Eye (tissue), 1 donor: ENCODE results near the gene VILL.

Experiments
- DNase-seq: peaks from one replicate; pipeline ENCODE4 v3.0.0-alpha.2; 2015

VILL gene

DNA sequence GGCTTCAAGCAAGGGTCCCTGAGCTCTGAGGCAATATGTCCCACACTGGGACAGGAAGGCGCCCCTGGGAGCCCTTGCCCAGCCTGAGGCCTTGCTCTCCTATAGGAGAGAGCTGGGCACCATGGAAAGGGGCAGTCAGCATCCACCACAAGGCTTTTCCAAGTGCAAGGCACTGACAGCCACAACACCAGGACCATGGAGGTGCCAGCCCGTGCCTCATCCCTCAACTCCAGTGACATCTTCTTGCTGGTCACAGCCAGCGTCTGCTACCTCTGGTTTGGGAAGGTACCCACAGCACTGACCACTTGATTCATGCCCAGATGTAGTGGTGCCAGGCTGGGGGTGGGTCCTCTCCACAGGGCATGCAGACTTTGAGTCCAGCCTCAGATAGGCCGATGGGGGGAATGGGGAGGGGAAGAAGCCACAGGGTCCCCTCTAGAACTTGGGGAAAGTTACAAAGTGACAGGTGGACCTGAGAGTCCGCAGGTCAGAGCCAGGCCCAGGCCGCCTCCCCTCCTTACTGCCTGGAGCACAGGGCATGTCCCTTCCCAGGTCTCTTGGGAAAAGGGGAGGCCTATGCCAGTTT, 11.8 kb downstream of the VILL start:
- DNase-seq: no peak

DNA sequence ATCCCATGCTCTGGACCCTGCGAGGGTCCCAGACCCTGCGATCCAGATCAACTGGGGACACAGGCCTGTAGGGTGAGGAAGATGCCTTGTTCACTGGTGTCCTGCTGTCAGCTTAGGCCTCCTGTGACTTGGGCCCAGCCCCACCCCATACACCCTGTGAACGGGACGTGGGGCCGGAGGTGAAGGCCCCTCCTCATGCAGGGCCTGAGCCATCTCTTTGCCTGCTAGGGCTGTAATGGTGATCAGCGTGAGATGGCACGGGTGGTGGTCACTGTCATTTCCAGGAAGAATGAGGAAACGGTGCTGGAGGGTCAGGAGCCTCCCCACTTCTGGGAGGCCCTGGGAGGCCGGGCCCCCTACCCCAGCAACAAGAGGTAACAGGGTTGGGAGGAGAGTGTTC, 12.4 kb downstream of the VILL start:
- no peak for DNase-seq

DNA sequence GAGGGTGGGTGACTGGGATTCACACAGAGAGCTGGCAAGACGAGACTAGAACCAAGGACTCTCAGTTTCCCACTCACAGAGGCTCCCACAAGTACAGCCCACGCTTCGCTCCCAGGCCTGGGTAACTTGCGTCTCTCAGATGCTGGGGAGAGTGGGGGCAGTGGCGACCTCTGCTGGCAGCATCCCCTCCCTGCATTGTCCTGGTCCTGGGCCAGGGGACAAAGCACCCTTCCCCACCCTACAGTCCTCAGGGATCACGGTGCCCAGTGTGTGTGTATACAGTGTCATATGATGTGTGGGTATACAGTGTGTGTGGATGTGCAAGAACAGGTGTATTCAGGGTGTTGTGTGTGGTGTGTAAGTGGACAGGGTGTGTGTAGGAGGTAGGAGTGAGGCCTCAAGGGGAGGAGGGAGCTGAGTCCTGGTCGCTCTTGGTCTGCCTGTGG, 12.8 kb downstream of the VILL start:
- DNase-seq: peak; percentile 88

DNA sequence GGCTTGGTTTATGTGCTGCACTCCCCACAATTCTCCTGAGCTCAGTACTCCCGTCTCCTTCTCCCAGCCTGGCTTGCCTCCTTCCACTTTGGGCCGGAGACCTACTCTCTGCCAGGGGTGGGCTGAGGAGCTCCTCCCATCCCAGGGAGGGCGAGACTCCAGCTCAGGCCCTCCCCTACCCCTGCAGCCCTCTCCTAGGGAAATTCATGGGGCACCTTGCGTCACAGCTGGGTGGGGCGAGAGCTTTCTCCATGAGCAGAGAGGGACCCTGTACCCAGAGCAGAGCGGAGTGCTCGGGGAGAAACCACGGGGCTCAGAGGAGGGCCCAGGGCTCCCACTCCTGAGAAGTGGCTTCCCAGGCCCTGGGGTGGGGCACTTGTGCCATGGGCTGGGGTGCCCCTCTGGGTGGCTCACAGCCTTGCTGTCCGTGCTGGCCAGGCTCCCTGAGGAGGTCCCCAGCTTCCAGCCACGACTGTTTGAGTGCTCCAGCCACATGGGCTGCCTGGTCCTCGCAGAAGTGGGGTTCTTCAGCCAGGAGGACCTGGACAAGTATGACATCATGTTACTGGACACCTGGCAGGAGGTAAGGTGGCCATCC, 13.3 kb downstream of the VILL start:
- DNase-seq: no peak

DNA sequence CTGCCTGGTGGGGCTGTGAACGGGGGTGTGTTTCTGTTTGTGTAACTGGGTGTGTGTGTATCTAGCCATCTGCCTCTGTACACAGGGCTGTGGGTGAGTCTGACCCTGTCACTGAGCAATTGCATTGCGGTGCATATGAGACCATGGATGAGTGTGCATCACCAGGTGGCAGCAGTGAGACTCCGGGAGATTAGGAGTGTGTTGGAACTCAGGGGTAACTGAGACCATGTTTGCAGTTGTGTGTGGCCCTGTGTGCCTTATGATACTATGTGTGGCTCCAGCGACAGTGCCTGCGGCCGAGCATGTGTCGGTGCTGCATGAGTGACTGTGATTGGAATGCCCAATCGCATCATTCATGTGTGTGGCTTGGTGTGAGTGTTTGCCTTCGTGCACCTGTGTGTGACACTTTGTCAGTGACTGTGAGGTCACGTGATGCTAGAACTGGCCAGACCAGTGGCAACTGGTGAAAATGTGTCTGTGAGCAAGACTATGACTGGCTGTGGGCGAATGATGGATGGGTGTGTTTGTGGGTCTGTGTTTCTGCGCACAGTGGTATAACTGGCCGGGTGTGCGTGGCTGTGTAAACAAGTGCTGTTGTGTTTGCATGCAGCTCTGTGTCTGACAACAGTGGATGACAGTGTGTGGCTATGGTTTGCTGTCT, 14.0 kb downstream of the VILL start:
- peak; percentile 89 for DNase-seq

DNA sequence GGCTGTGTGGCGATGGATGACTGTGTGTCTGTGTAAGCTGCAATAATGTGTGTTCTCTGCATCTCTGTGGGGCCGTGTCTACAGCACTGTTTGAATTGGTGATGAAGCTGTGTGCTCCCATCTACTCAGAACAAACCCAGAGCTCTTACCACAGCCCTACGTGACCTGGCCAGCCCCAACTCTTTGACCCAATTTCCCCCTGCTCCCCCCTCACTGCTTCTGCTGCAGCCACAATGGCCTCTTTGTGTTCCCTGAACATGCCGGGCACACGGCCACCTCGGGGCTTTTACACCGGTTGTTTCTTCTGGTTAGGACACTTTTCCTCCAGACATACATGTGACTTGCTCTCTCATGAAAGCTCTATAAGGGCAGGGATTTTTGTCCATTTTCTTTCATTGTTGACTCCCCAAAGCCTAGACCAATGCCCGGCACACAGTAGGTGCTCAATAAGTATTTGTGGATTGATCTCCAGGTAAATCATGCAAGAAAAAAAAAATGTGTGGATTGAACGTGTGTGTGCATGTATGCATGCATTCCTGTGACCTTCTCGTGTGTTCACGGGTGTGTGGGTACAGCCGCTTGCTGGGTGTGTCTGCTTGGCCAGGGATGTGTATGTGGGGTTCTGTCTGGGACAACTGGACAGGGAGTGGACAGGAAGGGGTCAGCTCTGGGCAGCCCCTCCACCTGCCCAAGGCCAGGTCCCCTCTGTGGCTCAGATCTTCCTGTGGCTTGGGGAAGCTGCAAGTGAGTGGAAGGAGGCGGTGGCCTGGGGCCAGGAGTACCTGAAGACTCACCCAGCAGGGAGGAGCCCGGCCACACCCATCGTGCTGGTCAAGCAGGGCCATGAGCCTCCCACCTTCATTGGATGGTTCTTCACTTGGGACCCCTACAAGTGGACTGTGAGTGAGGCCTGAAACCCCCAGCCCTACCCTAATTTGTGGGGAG, 14.8 kb downstream of the VILL start:
- peak; percentile 84 for DNase-seq

DNA sequence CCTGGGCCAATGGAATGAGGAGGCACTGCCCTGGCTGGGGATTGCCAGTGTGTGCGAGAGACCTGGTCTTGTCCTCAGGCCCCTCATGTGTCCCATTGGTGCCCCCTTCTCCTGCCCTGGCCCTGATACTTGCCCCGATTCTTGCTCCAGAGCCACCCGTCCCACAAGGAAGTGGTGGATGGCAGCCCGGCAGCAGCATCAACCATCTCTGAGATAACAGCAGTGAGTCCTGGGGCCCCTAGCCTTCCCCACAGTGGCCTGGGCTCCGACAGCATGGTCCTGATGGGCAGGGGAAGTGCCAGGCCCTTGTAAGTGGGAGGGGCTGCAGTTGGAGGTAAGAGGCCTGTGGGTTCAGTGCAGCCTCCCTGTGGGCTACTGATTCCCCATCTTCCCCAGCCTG, 15.4 kb downstream of the VILL start:
- DNase-seq: no peak

DNA sequence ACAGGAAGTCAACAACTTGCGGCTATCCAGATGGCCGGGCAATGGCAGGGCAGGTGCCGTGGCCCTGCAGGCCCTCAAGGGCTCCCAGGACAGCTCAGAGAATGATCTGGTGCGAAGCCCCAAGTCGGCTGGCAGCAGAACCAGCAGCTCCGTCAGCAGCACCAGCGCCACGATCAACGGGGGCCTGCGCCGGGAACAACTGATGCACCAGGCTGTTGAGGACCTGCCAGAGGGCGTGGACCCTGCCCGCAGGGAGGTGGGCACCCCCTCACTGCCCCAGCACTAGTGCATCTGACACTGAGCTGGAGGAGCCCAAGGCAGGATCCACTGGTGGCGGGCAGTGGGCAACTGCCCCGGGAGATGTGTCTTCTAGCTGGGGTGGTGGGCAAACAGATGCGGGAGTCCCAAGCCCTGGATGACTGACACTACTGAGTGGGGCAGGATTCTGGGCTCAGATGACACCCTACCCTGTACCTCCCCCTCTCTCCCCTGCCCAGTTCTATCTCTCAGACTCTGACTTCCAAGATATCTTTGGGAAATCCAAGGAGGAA, 15.9 kb downstream of the VILL start:
- DNase-seq: no peak

DNA sequence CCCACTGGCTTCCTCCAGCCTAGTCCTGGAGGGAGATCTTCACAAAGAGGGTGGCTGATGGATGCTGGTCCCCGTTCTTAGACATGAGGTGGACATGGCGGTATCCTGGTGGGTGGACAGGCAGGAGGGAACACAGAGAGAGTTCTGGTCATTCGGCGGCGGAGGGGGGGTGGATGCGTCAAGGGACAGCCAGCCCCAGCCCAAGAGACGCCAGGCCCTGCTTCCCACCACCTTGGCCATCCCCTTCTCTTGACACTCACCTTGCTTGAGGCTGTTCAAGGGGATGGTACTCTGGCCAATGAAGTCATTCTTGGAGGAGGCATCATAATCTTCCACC, 17.1 kb downstream of the VILL start:
- no peak for DNase-seq

DNA sequence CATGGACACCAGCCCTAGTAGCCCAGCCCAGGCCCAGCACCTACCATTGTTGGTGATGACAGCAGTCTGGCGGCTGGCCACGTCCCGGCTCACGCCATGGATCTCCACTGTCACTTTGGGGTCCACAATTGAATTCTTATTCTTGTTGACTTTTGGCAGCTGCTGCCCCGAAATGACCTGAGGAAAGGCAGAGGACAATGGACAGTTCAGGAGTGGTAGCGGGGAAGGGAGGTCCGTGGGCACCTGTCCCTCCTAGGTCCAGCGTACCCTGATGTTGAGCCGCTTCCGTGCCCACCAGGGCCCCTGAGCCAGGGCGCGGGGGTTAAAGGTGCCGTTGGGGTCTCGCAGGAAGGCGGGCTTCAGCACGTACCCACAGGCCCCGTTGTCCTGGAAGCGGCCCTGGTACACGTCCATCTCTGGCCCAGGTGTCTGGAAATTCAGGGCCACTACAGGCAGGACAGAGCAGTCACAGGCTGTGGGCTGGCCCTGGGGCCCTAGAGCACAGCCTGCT, 17.7 kb downstream of the VILL start:
- DNase-seq: no peak

DNA sequence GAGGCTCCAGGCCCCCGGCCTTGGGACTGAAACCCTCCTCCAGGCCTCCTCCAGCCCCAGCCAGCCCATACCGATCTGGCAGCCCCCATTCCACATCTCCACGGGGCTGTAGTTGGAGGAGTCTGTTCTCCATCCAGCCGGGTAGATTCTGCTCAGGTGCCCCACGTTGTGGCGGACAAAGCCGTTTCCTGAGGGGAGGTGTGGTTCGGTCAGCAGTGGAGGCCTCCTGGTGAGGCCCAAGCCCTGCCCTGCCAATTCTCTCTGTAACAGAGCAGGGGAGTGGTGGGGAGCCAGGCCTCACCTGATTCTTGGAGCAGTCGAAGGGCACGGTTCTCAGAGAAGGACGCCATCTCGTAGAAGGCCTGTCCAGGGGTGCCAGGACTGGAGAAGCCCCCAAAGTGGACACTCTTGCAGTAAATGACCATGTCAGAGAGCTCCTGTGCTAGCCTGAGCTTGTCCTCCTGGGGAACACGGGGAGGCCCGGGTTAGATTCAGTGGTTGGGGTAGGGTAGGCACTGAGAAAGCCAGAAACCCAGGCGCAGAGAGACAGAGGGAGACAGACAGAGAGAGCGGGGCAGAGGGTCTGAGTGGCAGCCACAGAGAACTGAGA, 18.5 kb downstream of the VILL start:
- DNase-seq: no peak

DNA sequence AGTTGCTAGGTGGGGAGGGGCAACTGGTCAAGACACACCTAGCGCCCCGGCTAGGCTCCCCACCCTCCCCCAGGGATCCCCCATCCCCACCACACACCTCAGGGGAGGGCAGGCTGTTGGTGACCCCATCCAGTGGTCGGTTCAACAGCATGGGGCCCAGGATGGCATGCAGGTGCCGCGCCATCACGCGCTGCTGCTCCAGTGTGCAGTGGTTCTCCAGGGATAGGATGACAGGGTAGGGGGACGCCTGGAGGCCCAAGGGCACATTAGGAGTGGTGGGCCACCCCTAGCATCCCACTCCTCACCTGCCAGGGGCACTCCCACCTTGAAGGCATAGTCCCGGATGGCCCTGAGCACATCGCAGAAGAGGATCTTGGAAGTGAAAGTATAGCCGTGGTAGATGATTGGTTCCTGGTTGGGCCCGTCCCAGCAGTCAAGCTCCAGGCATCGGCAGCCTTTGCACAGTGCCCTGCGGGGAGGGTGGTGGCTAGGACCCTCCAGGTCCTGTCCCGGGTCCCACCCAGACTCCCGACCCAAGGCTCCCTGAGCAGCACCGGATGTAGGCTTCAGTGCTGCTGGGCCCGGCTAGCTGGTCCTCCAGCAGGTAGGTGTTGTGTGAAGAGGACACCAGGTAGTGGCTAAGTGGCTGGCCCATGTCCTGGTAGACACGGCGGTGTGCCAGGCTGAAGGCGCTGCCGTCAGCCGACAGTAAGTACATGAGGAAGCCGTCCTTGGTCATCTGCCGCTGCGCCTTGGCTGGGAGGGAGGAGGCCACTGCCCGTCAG, 19.4 kb downstream of the VILL start:
- DNase-seq: no peak

DNA sequence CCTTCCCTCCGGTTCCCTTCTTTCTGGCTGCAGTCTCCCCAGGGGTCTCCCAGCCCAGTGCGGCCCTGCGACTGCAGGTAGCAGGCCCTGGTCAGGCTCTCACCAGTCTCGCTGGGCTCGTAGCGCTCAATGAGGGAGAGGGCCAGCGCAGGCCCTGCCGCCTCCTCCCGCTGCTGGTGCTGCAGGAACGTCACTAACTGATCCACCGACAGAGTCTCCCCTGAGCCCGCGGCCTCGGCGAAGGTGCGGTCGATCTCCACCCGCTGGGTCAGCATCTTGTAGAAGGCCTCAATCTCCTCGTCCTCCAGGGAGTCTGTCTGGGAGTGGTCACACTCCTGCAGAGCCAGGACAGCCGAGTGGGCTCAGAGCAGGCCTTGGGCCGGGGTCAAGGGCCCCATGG, 20.5 kb downstream of the VILL start:
- no peak for DNase-seq

DNA sequence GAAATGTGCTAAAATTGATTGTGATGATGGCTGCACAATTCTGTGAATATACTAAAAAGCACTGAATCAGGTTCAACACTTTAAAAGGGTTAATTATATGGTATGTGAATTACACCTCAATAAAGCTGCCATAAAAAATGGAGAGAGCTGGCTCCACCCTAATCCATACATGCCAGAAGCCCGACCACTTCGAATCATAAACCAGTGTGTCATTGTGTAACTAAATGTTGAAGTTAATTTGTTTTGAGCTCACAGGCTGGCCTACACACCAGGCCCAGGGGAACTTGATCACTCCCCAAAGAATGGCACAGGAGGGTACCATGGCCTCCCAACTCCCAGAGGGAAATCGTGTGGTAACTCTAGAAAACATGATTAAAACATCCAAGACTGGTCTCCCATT, 24.9 kb downstream of the VILL start:
- DNase-seq: no peak

DNA sequence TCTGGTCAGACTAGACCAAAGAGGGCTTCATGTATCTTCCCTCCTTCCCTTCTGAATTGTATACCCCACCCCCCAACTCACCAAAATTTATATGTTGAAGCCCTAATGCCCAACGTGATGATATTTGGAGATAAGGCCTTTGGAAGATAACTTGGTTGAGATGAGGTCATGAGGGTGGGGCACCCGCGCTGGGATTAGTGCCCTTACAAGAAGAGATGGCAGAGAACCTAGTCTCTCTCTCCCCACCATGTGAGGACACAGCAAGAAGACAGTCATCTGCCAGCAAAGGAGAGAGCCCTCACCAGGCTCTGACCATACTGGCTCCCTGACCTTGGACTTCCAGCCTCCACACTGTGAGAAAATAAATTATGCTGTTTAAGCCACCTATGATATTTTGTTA, 25.4 kb downstream of the VILL start:
- no peak for DNase-seq

DNA sequence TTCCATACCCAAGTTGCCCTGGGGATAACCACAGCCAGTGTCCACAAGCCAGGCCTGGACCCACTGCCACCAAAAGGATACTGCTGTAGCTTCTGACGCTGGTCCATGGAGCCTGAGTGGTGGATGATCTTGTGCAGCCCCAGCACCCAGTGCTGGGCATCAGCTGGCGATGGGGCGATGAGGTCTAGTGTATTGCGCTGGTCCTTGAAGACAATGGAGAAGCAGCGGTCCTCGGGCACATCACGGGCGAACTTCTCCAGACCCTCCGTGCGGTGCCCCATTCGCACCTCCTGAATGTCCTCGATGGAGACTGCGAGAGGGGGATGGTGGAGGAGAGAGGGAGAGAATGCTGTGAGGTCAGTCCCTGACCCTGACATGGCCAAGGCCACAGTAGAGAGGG, 25.8 kb downstream of the VILL start:
- DNase-seq: no peak

DNA sequence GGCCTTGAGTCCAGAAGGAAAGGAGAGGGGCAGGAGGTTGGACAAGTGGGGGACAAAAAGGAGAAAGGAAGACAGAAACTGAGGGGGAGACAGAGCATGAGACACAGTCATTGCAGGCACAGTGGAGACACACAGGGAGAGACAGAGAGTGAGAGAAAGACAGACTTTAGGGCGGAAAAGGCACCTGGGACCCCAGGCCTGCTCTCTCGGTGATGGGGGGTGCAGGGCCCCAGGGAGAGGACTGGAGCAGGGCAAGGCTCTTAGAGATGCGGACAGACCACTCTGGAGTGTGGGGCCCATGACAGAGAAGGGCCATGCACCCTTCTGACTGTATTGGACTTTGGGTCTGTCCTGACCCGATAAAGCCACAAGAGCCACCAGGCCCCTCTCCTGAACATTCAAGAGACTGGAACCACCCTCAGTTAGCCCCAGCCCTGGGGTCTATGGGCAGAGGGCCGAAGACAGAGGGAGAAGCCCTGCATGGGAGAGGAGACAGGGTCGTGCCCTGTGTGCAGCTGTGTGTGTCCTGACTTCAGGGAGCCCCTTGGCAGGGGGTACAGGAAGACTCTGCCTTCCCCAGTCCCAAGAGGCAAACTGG, 26.4 kb downstream of the VILL start:
- no peak for DNase-seq

DNA sequence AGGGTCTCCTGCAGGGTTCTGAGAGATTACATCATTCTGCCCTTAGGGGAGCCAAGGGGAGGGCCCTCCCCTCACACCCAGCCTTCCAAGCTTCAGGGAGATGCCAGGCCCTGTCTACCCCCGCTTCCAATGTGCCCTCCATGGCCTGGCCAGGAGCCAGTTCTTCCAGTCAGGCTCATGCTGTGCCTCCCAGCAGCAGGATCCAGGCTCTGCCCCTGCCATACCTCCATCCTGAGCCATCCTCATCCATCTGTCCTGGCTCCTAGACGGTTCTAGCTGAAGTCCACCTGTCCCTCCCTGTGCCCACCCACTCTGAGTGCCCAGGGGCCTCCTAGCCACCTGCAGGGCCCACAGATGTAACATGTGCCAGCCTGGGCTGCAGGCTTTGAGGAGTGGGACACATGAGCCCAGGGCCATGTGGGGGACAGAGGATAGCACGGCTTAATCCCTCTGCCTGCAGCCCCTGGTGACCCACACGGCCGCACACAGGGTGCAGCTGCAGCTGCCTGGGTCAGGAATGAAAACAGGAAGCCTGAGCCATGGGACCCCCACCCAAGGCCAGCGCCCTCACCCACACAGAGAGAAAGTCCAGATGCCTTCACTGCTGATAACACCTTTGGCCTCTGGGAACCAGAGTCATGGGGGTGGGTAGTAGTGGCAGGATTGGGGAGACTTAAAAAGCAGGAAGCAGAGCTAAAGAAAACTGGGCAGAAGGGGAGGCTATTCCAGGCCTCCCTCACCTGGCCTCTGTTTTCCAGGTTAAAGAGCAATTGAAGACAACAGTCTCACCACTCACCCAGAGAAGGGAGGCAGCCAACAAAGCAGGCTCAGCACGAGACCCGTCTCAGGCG, 27.1 kb downstream of the VILL start:
- DNase-seq: no peak

DNA sequence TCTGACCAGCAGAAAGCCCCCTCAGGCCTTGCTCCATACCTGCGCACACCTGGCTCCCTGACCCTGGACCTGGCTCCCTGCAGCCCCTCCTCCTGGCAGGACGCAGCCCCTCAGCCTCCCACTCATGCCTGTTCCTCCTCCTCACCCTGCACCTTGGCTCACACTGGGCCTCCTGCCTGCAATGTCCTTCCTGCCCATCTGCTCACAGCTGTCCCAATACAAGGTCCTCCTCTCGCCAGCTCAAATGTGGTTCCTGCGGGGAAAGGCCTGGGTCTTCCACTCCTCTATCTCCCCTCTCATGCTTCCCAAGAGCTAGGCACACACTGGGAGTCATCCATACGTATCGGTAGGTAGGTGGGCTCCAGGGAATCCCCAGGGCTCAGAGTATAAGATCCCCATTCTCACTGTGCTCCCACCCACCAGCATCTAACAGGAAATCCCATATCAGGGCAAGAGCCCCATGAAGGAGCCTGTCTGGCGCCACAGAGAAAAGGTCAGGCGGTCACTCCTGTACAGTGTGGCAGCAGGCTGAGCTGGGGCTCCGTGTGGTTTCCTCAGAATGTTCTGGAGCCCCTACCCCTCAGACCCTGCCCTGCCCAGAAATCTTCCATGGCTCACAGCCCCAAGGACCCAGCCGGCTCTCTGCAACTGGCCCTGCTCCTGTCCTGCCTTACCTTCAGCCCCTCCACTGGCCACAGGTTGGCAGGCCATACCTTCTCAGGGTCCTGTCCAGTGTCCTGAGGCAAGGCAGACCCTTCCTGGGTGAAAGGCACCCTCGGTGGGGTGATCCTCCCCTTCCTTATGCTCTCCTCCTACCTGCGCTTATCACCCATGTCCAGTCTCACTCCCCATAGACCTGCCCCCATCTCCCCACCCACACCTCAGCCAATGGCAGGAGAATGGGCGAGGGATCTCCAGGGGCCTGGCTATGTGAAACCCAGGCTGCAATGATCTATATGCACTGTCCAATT, 28.0 kb downstream of the VILL start:
- no peak for DNase-seq
